Ascending aorta (tissue), 2 donors: ENCODE results near the gene EPGN. TPM values are rescaled to one million over a fixed set of nuclear protein-coding genes. Genes with fewer than 3 reads are reported as not detected.

ENCODE experiments used
- DNase-seq, 2 donors: peaks; one replicate each; pipeline ENCODE4 v3.0.0-alpha.2; 2019; ENCODE audit warnings: low spot score in 2 of 2
- H3K27ac ChIP-seq, 2 donors: fragments of 200-600 bp; sonication (generic); one replicate each; pipeline ENCODE4 v1.5.1; 2016 to 2017; ENCODE audit warnings: mild to moderate bottlenecking in 1 of 2
- H3K27me3 ChIP-seq: fragments of 200-600 bp; sonication (generic); one replicate; pipeline ENCODE4 v1.5.1; 2017
- H3K36me3 ChIP-seq, 2 donors: fragments of 200-600 bp; sonication (generic); one replicate each; pipeline ENCODE4 v1.5.1; 2016
- H3K4me1 ChIP-seq, 2 donors: fragments of 200-600 bp; sonication (generic); one replicate each; pipeline ENCODE4 v1.5.1; 2016 to 2017; ENCODE audit warnings: mild to moderate bottlenecking in 1 of 2
- H3K4me3 ChIP-seq, 2 donors: fragments of 200-600 bp; sonication (generic); one replicate each; pipeline ENCODE4 v1.5.1; 2016 to 2017; ENCODE audit warnings: mild to moderate bottlenecking in 1 of 2
- H3K9me3 ChIP-seq, 2 donors: fragments of 200-600 bp; sonication (generic); one replicate each; pipeline ENCODE4 v1.5.1; 2016
- intact Hi-C: fragments of 100-400 bp; cut with DNase I; formaldehyde crosslinking; loops from one replicate; pipeline ENCODE4 v1.15.1; 2023
- total RNA-seq: library from RNA; depleted of rRNA; stranded (reverse); fragments of >200 nt; gene quantifications from one replicate; pipeline ENCODE4 v1.1.0, GENCODE V29; 2016
- TF ChIP-seq, protein P1 (sequence below), 3 experiments: fragments of 200-600 bp in 2 of 3; fragments of 450-650 bp in 1 of 3; sonication (generic) in 2 of 3; IDR thresholded peaks; one replicate each; pipeline ENCODE4 v1.5.1; 2016 to 2019; ENCODE audit warnings: antibody characterized with exemption in 3 of 3, mild to moderate bottlenecking in 1 of 3, moderate library complexity in 1 of 3

Gene EPGN
- total RNA-seq, 1 donor from 2014 or later, result not detected

GRCh38 chr4:74267998-74268606 is 40.2 kb upstream of the EPGN start:
- Histone ChIP-seq H3K4me1 (no peaks in the 10 kb centered on the region), H3K36me3 (no peaks in the 10 kb centered on the region), H3K27me3 (no peaks in the 10 kb centered on the region), H3K27ac (no peak overlapping the region), H3K4me3 (no peak overlapping the region), H3K9me3 (no peaks in the 10 kb centered on the region)
- DNase-seq, result no peak
- intact Hi-C loops, result no loop called here
- TF ChIP-seq, protein P1, sequence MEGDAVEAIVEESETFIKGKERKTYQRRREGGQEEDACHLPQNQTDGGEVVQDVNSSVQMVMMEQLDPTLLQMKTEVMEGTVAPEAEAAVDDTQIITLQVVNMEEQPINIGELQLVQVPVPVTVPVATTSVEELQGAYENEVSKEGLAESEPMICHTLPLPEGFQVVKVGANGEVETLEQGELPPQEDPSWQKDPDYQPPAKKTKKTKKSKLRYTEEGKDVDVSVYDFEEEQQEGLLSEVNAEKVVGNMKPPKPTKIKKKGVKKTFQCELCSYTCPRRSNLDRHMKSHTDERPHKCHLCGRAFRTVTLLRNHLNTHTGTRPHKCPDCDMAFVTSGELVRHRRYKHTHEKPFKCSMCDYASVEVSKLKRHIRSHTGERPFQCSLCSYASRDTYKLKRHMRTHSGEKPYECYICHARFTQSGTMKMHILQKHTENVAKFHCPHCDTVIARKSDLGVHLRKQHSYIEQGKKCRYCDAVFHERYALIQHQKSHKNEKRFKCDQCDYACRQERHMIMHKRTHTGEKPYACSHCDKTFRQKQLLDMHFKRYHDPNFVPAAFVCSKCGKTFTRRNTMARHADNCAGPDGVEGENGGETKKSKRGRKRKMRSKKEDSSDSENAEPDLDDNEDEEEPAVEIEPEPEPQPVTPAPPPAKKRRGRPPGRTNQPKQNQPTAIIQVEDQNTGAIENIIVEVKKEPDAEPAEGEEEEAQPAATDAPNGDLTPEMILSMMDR (IDR thresholded peaks at IDR 0.05), result no peak

GRCh38 chr4:74268643-74269042 is 39.6 kb upstream of the EPGN start:
- Histone ChIP-seq H3K9me3 (no peaks in the 10 kb centered on the region), H3K27me3 (no peaks in the 10 kb centered on the region), H3K36me3 (no peaks in the 10 kb centered on the region), H3K27ac (no peak overlapping the region), H3K4me3 (no peak overlapping the region), H3K4me1 (no peaks in the 10 kb centered on the region)
- intact Hi-C loops, result no loop called here
- DNase-seq, result no peak
- TF ChIP-seq, protein P1 (IDR thresholded peaks at IDR 0.05), result no peak

GRCh38 chr4:74278490-74278889 is 29.8 kb upstream of the EPGN start:
- intact Hi-C loops, result no loop called here
- no peak for DNase-seq
- Histone ChIP-seq H3K36me3 (no peaks in the 10 kb centered on the region), H3K4me3 (no peak overlapping the region), H3K9me3 (no peaks in the 10 kb centered on the region), H3K27ac (no peak overlapping the region), H3K27me3 (no peaks in the 10 kb centered on the region), H3K4me1 (no peaks in the 10 kb centered on the region)
- TF ChIP-seq, protein P1 (IDR thresholded peaks at IDR 0.05), result no peak

GRCh38 chr4:74279716-74280115 is 28.6 kb upstream of the EPGN start:
- no peaks in the 10 kb centered on the region for H3K27me3 ChIP-seq
- no peak overlapping the region for H3K27ac ChIP-seq
- intact Hi-C loops, result no loop called here
- no peaks in the 10 kb centered on the region for H3K9me3 ChIP-seq
- TF ChIP-seq, protein P1 (IDR thresholded peaks at IDR 0.05), result no peak
- H3K4me1 ChIP-seq, result no peaks in the 10 kb centered on the region
- no peak for DNase-seq
- H3K4me3 ChIP-seq, result no peak overlapping the region
- H3K36me3 ChIP-seq, result no peaks in the 10 kb centered on the region

GRCh38 chr4:74282926-74283325 is 25.3 kb upstream of the EPGN start:
- DNase-seq, result no peak
- Histone ChIP-seq H3K9me3 (no peaks in the 10 kb centered on the region), H3K27me3 (no peaks in the 10 kb centered on the region), H3K27ac (no peak overlapping the region), H3K4me1 (no peaks in the 10 kb centered on the region), H3K4me3 (no peak overlapping the region), H3K36me3 (no peaks in the 10 kb centered on the region)
- TF ChIP-seq, protein P1 (IDR thresholded peaks at IDR 0.05), result no peak
- intact Hi-C loops, result no loop called here

- Histone ChIP-seq H3K27ac (no peak overlapping the region), H3K4me3 (no peak overlapping the region), H3K27me3 (no peaks in the 10 kb centered on the region), H3K4me1 (no peaks in the 10 kb centered on the region), H3K36me3 (no peaks in the 10 kb centered on the region), H3K9me3 (no peaks in the 10 kb centered on the region)
- intact Hi-C loops, result no loop called here
- no peak for DNase-seq
- TF ChIP-seq, protein P1 (IDR thresholded peaks at IDR 0.05), result no peak
Observed at GRCh38 chr4:74283614-74284013, 24.7 kb upstream of the EPGN start.
